LoVo (cell line): ENCODE results near the gene CYBB.
A peak's percentile ranks its signal among the peaks of the same experiment; 100 is the strongest.

Experiments
- DNase-seq: peaks from one replicate; pipeline ENCODE4 v3.0.0-alpha.2; 2016; ENCODE audit warnings: low spot score

CYBB gene

GRCh38 chrX:37786624-37787422, 7.0 kb downstream of the CYBB start:
- no peak for DNase-seq

GRCh38 chrX:37787423-37787869, 7.6 kb downstream of the CYBB start:
- DNase-seq, result no peak

GRCh38 chrX:37796310-37796709, 16.5 kb downstream of the CYBB start:
- DNase-seq, result no peak

- no peak for DNase-seq
These were observed 16.9 kb downstream of the CYBB start for GRCh38 chrX:37796805-37797204.

GRCh38 chrX:37799936-37800335, 20.1 kb downstream of the CYBB start:
- no peak for DNase-seq

GRCh38 chrX:37800717-37801116, 20.9 kb downstream of the CYBB start:
- DNase-seq, result no peak

- no peak for DNase-seq
These were observed 22.2 kb downstream of the CYBB start for GRCh38 chrX:37802028-37802427.

GRCh38 chrX:37803057-37803456, 23.2 kb downstream of the CYBB start:
- DNase-seq, result no peak

- no peak for DNase-seq
These were observed 30.1 kb downstream of the CYBB start for GRCh38 chrX:37809970-37810369.

GRCh38 chrX:37812110-37812509, 32.3 kb downstream of the CYBB start:
- no peak for DNase-seq

GRCh38 chrX:37813570-37813969, 33.7 kb downstream of the CYBB start:
- no peak for DNase-seq

- no peak for DNase-seq
These were observed 35.5 kb downstream of the CYBB start for GRCh38 chrX:37815366-37815765.

GRCh38 chrX:37816766-37817165, 36.9 kb downstream of the CYBB start:
- no peak for DNase-seq

GRCh38 chrX:37817176-37817575, 37.3 kb downstream of the CYBB start:
- no peak for DNase-seq

- no peak for DNase-seq
These were observed 37.7 kb downstream of the CYBB start for GRCh38 chrX:37817579-37817978.

- DNase-seq, result peak; percentile 9
These were observed 38.2 kb downstream of the CYBB start for GRCh38 chrX:37818031-37818430.

GRCh38 chrX:37820646-37821045, 40.8 kb downstream of the CYBB start:
- DNase-seq, result no peak

- DNase-seq, result no peak
These were observed 44.8 kb downstream of the CYBB start for GRCh38 chrX:37824491-37825214.

- peak; percentile 47 for DNase-seq
These were observed 45.5 kb downstream of the CYBB start for GRCh38 chrX:37825215-37825842.

GRCh38 chrX:37829721-37830120, 49.9 kb downstream of the CYBB start:
- DNase-seq, result no peak

GRCh38 chrX:37830371-37830770, 50.5 kb downstream of the CYBB start:
- no peak for DNase-seq

GRCh38 chrX:37834937-37835336, 55.1 kb downstream of the CYBB start:
- DNase-seq, result no peak

GRCh38 chrX:37840931-37841330, 61.1 kb downstream of the CYBB start:
- no peak for DNase-seq
